Measurements from ENCODE around the gene TPM1. TPM values are rescaled to one million over a fixed set of nuclear protein-coding genes. Genes with fewer than 3 reads are reported as not detected.

Gene TPM1
- polyA plus RNA-seq, 1 of the 3 experiments (the other 2 are of a cell fraction) = 1,371 TPM

GRCh38 chr15:62993066-62993465, 49.5 kb upstream of the TPM1 start:
- 95% methylated on average over 7 of the region's 7 CpGs for WGBS (ENCODE audit: low lambda C conversion rate)

More at GRCh38 chr15:62993066-62993465, 49.5 kb upstream of the TPM1 start:
- H3K36me3 ChIP-seq (replicated peaks in 1 of 2; ENCODE audit: control insufficient read depth in 1 of 2, insufficient read depth in 2 of 2, low read length in 1 of 2) = no peaks in the 10 kb centered on the region
- no peaks in the 10 kb centered on the region for H4K20me1 ChIP-seq (ENCODE audit: insufficient read depth)
- H3K4me3 ChIP-seq (ENCODE audit: low read depth in 2 of 2, low read length in 1 of 2) = no peak overlapping the region
- H3K9me2 ChIP-seq = no peaks in the 10 kb centered on the region
- ChIA-PET POLR2A (no interaction called here), CTCF (no interaction called here)
- peaks cover 17% of the 10 kb centered on the region for H3F3A ChIP-seq (replicated peaks; ENCODE audit: insufficient read depth)
- H3K4me2 ChIP-seq = no peak overlapping the region
- TF ChIP-seq ZBTB33 (IDR thresholded peaks at IDR 0.05; ENCODE audit: borderline replicate concordance, low read depth) = no peak
- no peak for TF ChIP-seq GABPA (IDR thresholded peaks at IDR 0.05; ENCODE audit: low read depth)
- no peak for TF ChIP-seq SIN3A (IDR thresholded peaks at IDR 0.05; ENCODE audit: borderline replicate concordance, low read depth, low read length)
- no peak for TF ChIP-seq YY1 (IDR thresholded peaks at IDR 0.05; ENCODE audit: low read depth)
- no peak for TF ChIP-seq REST (IDR thresholded peaks at IDR 0.05; ENCODE audit: low read depth, low read length)
- TF ChIP-seq RFX5 (IDR thresholded peaks at IDR 0.05; ENCODE audit: low read length) = no peak
- TF ChIP-seq POLR2AphosphoS5 (IDR thresholded peaks at IDR 0.05; ENCODE audit: low read depth, low read length) = no peak
- TF ChIP-seq TEAD4 (IDR thresholded peaks at IDR 0.05; ENCODE audit: borderline replicate concordance, insufficient read depth) = no peak
- no peak for TF ChIP-seq RCOR1 (IDR thresholded peaks at IDR 0.05; ENCODE audit: low read length)
- TF ChIP-seq PBX3 (IDR thresholded peaks at IDR 0.05) = no peak
- TF ChIP-seq RXRA (IDR thresholded peaks at IDR 0.05; ENCODE audit: borderline replicate concordance, low read depth) = no peak
- TF ChIP-seq EP300 (IDR thresholded peaks at IDR 0.05; ENCODE audit: borderline replicate concordance in 1 of 2, low read depth in 1 of 2, low read length in 1 of 2) = no peak
- no peak for TF ChIP-seq TCF12 (IDR thresholded peaks at IDR 0.05)
- TF ChIP-seq FOXM1 (IDR thresholded peaks at IDR 0.05; ENCODE audit: low read depth) = no peak
- no peak for TF ChIP-seq IRF3 (IDR thresholded peaks at IDR 0.05; ENCODE audit: low read depth, low read length)
- TF ChIP-seq FOXJ3 (CRISPR knock-in tag; IDR thresholded peaks at IDR 0.05) = no peak
- no peak for TF ChIP-seq CHD2 (IDR thresholded peaks at IDR 0.05; ENCODE audit: low read length, partially characterized antibody)
- TF ChIP-seq JUND (IDR thresholded peaks at IDR 0.05) = no peak
- no peak for TF ChIP-seq CTCF (IDR thresholded peaks at IDR 0.05)
- no peak for TF ChIP-seq USF2 (IDR thresholded peaks at IDR 0.05; ENCODE audit: borderline replicate concordance, low read depth, low read length)
- no peaks in the 10 kb centered on the region for H3K79me2 ChIP-seq (ENCODE audit: insufficient read depth)
- DNase-seq = no peak
- no peaks in the 10 kb centered on the region for H3K9me3 ChIP-seq
- no peak overlapping the region for H3K9ac ChIP-seq
- H2AFZ ChIP-seq (ENCODE audit: low read depth) = no peak overlapping the region
- H3K27me3 ChIP-seq (ENCODE audit: insufficient read depth) = no peaks in the 10 kb centered on the region
- H3K27ac ChIP-seq (ENCODE audit: low read depth in 2 of 2, low read length in 1 of 2) = no peak overlapping the region
- H3K4me1 ChIP-seq (ENCODE audit: control insufficient read depth in 1 of 2, insufficient read depth in 2 of 2, low read depth in 1 of 2, low read length in 1 of 2) = peaks cover 2 to 16% of the 10 kb centered on the region in 2 experiments; a peak in 3 of 4 replicates
